K562 (cell line): Measurements from ENCODE around the gene CEP120. TPM values are rescaled to one million over a fixed set of nuclear protein-coding genes. Genes with fewer than 3 reads are reported as not detected.

Experiments used
- ATAC-seq: fragments of 200-7000 bp; cut with Tn5 transposase; 3 replicates; pipeline ENCODE4 v1.9.1; 2020; ENCODE audit warnings: moderate library complexity
- BruUV-seq: library from RNA; stranded (reverse); fragments of 400-500 nt; replicated peaks from 2 replicates; lab custom pipeline; 2021; lab: Mats Ljungman, UMichigan
- CTCF ChIA-PET: fragments of 300-600 bp; formaldehyde crosslinking; extraction: SDS; loops from one replicate; lab custom pipeline; 2021; ENCODE audit warnings: low intra/inter-chr PET ratio; lab: Yijun Ruan, JAX
- POLR2A ChIA-PET: fragments of 300-600, 350-650 bp; sonication (Branson Sonifier 250); formaldehyde crosslinking; extraction: SDS; loops from one replicate; lab custom pipeline; 2021; ENCODE audit warnings: antibody characterized with exemption, inconsistent platforms; lab: Yijun Ruan, JAX
- DNase-seq, 4 experiments: peaks; one replicate each; pipeline versions ENCODE4 v3.0.0 to v3.0.0-alpha.2; 2011 to 2018; ENCODE audit warnings: low spot score in 3 of 4, mixed read lengths in 3 of 4; ENCODE audit errors: extremely low read depth in 1 of 4
- FAIRE-seq: peaks from 2 replicates; lab custom pipeline; 2011; peaks lifted over from hg19 to GRCh38; lab: Jason Lieb, UNC
- H2AFZ ChIP-seq: 2 replicates; pipeline ENCODE4 v1.6.0; 2011; ENCODE audit warnings: low read depth, low read length, control low read depth, inconsistent platforms
- H3K27ac ChIP-seq: fragments of 200-600 bp; 3 replicates; pipeline ENCODE4 v1.8.0; 2011; ENCODE audit warnings: low read depth, mild to moderate bottlenecking, control low read depth, inconsistent platforms, low read length, moderate library complexity, mixed read lengths; ENCODE audit errors: extremely low read depth
- H3K27me3 ChIP-seq, 2 experiments: fragments of 300-600 bp in 1 of 2; 2 replicates in 1 of 2; 3 replicates in 1 of 2; pipeline versions ENCODE4 v1.6.0 to v1.8.0; 2011; ENCODE audit warnings: inconsistent platforms in 2 of 2, low read length in 2 of 2, mild to moderate bottlenecking in 1 of 2, mixed read lengths in 1 of 2, moderate library complexity in 1 of 2; ENCODE audit not compliant: control insufficient read depth in 2 of 2, insufficient read depth in 2 of 2
- H3K36me3 ChIP-seq: fragments of 300-600 bp; 3 replicates; pipeline ENCODE4 v1.8.0; 2011; ENCODE audit warnings: mild to moderate bottlenecking, low read length, inconsistent platforms; ENCODE audit not compliant: control insufficient read depth, insufficient read depth
- H3K4me1 ChIP-seq, 2 experiments: fragments of 200-600 bp in 1 of 2; replicated peaks in 1 of 2; 2 replicates in 1 of 2; 3 replicates in 1 of 2; pipeline versions ENCODE4 v1.5.1 to v1.8.0; 2011; ENCODE audit warnings: inconsistent platforms in 2 of 2, low read length in 2 of 2, mild to moderate bottlenecking in 1 of 2, mixed read lengths in 1 of 2, moderate library complexity in 1 of 2; ENCODE audit not compliant: control insufficient read depth in 2 of 2, insufficient read depth in 2 of 2
- H3K4me2 ChIP-seq: 2 replicates; pipeline ENCODE4 v1.6.1; 2011; ENCODE audit warnings: low read length, control low read depth, inconsistent platforms, mixed read lengths; ENCODE audit not compliant: insufficient read depth
- H3K4me3 ChIP-seq: fragments of 200-600 bp; sonication (generic), shearing (Covaris generic); 2 replicates; pipeline ENCODE4 v1.5.1; 2016; ENCODE audit warnings: control low read depth, inconsistent platforms
- H3K79me2 ChIP-seq: fragments of 200-600 bp; 3 replicates; pipeline ENCODE4 v1.8.0; 2011; ENCODE audit warnings: low read length, inconsistent platforms; ENCODE audit not compliant: control insufficient read depth, insufficient read depth
- H3K9ac ChIP-seq, 2 experiments: 2 replicates each; pipeline versions ENCODE4 v1.6.0 to v1.6.1; 2011; ENCODE audit warnings: low read depth in 2 of 2, low read length in 2 of 2, control low read depth in 1 of 2, inconsistent platforms in 1 of 2, mild to moderate bottlenecking in 1 of 2, mixed read lengths in 1 of 2; ENCODE audit not compliant: insufficient read depth in 1 of 2
- H3K9me1 ChIP-seq: one replicate; pipeline ENCODE4 v1.6.0; 2011; ENCODE audit warnings: inconsistent platforms, mild to moderate bottlenecking, low read length, moderate library complexity; ENCODE audit not compliant: control insufficient read depth, insufficient read depth
- H3K9me3 ChIP-seq: replicated peaks from 2 replicates; pipeline ENCODE4 v1.5.1; 2011; ENCODE audit warnings: low read depth, low read length, inconsistent platforms; ENCODE audit not compliant: control insufficient read depth, insufficient read depth
- H4K20me1 ChIP-seq: replicated peaks from 2 replicates; pipeline ENCODE4 v1.6.1; 2011; ENCODE audit warnings: low read length, inconsistent platforms, mixed read lengths; ENCODE audit not compliant: control insufficient read depth, insufficient read depth
- CHD4 ChIP-seq: fragments of 200-600 bp; sonication (generic); IDR thresholded peaks from 3 replicates; pipeline ENCODE4 v1.6.1; 2012; ENCODE audit warnings: low read depth, mild to moderate bottlenecking, mixed read lengths, low read length, inconsistent platforms; ENCODE audit not compliant: insufficient read depth, insufficient replicate concordance, poor library complexity, severe bottlenecking
- CREB3 ChIP-seq: fragments of 450-650 bp; conservative IDR thresholded peaks from 2 replicates; pipeline ENCODE4 v1.6.1; 2016; ENCODE audit warnings: missing genetic modification characterization, low read depth, mild to moderate bottlenecking, missing compliant biosample characterization, moderate library complexity
- FOXA1 ChIP-seq: fragments of 450-650 bp; IDR thresholded peaks from 2 replicates; pipeline ENCODE4 v1.6.1; 2016; ENCODE audit warnings: mild to moderate bottlenecking, borderline replicate concordance
- GTF2A2 ChIP-seq: IDR thresholded peaks from 2 replicates; pipeline ENCODE4 v1.6.1; 2016; ENCODE audit warnings: mild to moderate bottlenecking, missing genetic modification characterization, missing compliant biosample characterization
- HDAC2 ChIP-seq: fragments of 450-650 bp; IDR thresholded peaks from 2 replicates; pipeline ENCODE4 v1.6.1; 2016; ENCODE audit warnings: mild to moderate bottlenecking
- KAT8 ChIP-seq: fragments of 450-650 bp; IDR thresholded peaks from 2 replicates; pipeline ENCODE4 v1.6.1; 2016; ENCODE audit warnings: low read depth, mild to moderate bottlenecking
- KDM4B ChIP-seq, 2 experiments: fragments of 450-650 bp in 1 of 2; sonication (generic) in 1 of 2; IDR thresholded peaks; 2 replicates each; pipeline ENCODE4 v1.6.1; 2016 to 2017; ENCODE audit warnings: borderline replicate concordance in 2 of 2, antibody characterized with exemption in 1 of 2, low read depth in 1 of 2, mild to moderate bottlenecking in 1 of 2
- PBX2 ChIP-seq, 2 experiments: IDR thresholded peaks in 1 of 2; conservative IDR thresholded peaks in 1 of 2; 2 replicates each; pipeline ENCODE4 v1.6.1; 2016; ENCODE audit warnings: low read depth in 2 of 2, mild to moderate bottlenecking in 1 of 2, missing compliant biosample characterization in 1 of 2, missing genetic modification characterization in 1 of 2, moderate library complexity in 1 of 2
- PRDM10 ChIP-seq: fragments of 450-650 bp; IDR thresholded peaks from 2 replicates; pipeline ENCODE4 v1.6.1; 2018; ENCODE audit not compliant: partially characterized antibody
- RUNX1 ChIP-seq: sonication (generic); IDR thresholded peaks from 2 replicates; pipeline ENCODE4 v1.6.1; 2016; ENCODE audit warnings: antibody characterized with exemption, low read depth
- ZBTB12 ChIP-seq: fragments of 250-450 bp; sonication (Bioruptor Pico); IDR thresholded peaks from 2 replicates; pipeline ENCODE4 v1.4.0; 2020
- ZNF133 ChIP-seq: fragments of 250-450 bp; sonication (Bioruptor Pico); IDR thresholded peaks from 2 replicates; pipeline ENCODE4 v1.4.0; 2020; ENCODE audit warnings: mild to moderate bottlenecking
- WGBS: fragments of 100-300 bp; shearing (Covaris generic); methylation state at CpG from one replicate; pipeline ENCODE4 v1.1.6; 2016; ENCODE audit warnings: low coverage, mixed read lengths; ENCODE audit not compliant: insufficient coverage; ENCODE audit errors: missing lambda C conversion rate; 5-methylcytosine and 5-hydroxymethylcytosine counted together
- in situ Hi-C: fragments of 300-500 bp; cut with MboI; formaldehyde crosslinking; loops from 4 replicates; pipeline ENCODE4 v1.15.0; 2018; ENCODE audit warnings: inconsistent platforms, mixed read lengths
- intact Hi-C: fragments of 100-400 bp; cut with micrococcal nuclease; formaldehyde crosslinking; loops from 2 replicates; pipeline ENCODE4 v1.14.2; 2022
- polyA plus RNA-seq, 8 experiments: library from polyadenylated mRNA; depleted of rRNA in 4 of 8; stranded (reverse) in 5 of 8; unstranded in 3 of 8; fragments of >200 nt; fragmentation: Nextera tagmentation in 2 of 8; fragmentation: Illumina TruSeq in 1 of 8; extraction: Ambion mirVana in 2 of 8; extraction: Trizol in 1 of 8; gene quantifications; 2 replicates each; pipeline versions ENCODE4 v1.2.1 to v1.2.3, GENCODE V29; 2011 to 2014; ENCODE audit warnings: inconsistent platforms in 1 of 8, missing spikeins in 1 of 8
- total RNA-seq, 7 experiments: library from RNA; depleted of rRNA in 6 of 7; stranded (reverse); fragments of >200 nt in 6 of 7; fragmentation: Illumina TruSeq in 2 of 7; extraction: Trizol in 2 of 7; gene quantifications; 2 replicates each; pipeline versions ENCODE4 v1.2.1 to v1.2.3, GENCODE V29; 2011 to 2021; ENCODE audit warnings: low replicate concordance in 1 of 7

CEP120 gene
- total and polyA plus RNA-seq, 9 of the 15 experiments (the other 6 are each of a cell fraction or from before 2014, with no cell fraction given): 3.3 to 24.9 (median 14.4) TPM

GRCh38 chr5:123351820-123352219, 71.4 kb downstream of the CEP120 start:
- H3K9ac ChIP-seq: no peak overlapping the region
- no peaks in the 10 kb centered on the region for H3K9me3 ChIP-seq
- no peaks in the 10 kb centered on the region for H4K20me1 ChIP-seq
- intact Hi-C loops: no loop called here
- in situ Hi-C loops: loop anchor here (25.0 kb wide), 1 partner anchor 840 kb away; no protein-coding TSS in a partner anchor
- 66% methylated on average over 2 of the region's 2 CpGs for WGBS
- H3K9me1 ChIP-seq: no peaks in the 10 kb centered on the region
- DNase-seq: no peak
- no peak overlapping the region for H3K4me2 ChIP-seq
- no peak overlapping the region for H3K4me3 ChIP-seq
- no peak for ATAC-seq
- BruUV-seq: no TSS peak
- no peak overlapping the region for H2AFZ ChIP-seq
- CTCF ChIA-PET: no interaction called here
- POLR2A ChIA-PET: no interaction called here
- FAIRE-seq: no peak
- peaks cover 11% of the 10 kb centered on the region; the same call in 1 of the 3 replicates for H3K36me3 ChIP-seq
- H3K4me1 ChIP-seq: no peaks in the 10 kb centered on the region
- no peak overlapping the region for H3K27ac ChIP-seq
- H3K79me2 ChIP-seq: no peaks in the 10 kb centered on the region
- H3K27me3 ChIP-seq: no peaks in the 10 kb centered on the region
- no peak for TF ChIP-seq PBX2 (CRISPR knock-in tag; IDR thresholded peaks at IDR 0.05; ENCODE audit: low read depth)
- TF ChIP-seq PBX2 (tag; conservative IDR thresholded peaks at IDR 0.05; ENCODE audit: low read depth): no peak
- no peak for TF ChIP-seq CHD4
- TF ChIP-seq KDM4B (IDR thresholded peaks at IDR 0.05; ENCODE audit: borderline replicate concordance in 2 of 2, low read depth in 1 of 2): no peak
- TF ChIP-seq FOXA1: no peak
- no peak for TF ChIP-seq KAT8
- no peak for TF ChIP-seq CREB3 (tag)
- TF ChIP-seq ZBTB12 (CRISPR knock-in tag): no peak
- TF ChIP-seq GTF2A2 (tag): no peak
- TF ChIP-seq ZNF133 (CRISPR knock-in tag): no peak
- no peak for TF ChIP-seq RUNX1
- no peak for TF ChIP-seq PRDM10
- no peak for TF ChIP-seq HDAC2
